GM19455 (cell line): ENCODE measurements around the gene FABP6.
"Not testable (repeated sequence)": the region's sequence is repeated elsewhere in the genome, so short reads cannot be mapped to it uniquely, and the experiment has no call there.

Source experiments
- ATAC-seq: cut with Tn5 transposase; IDR thresholded peaks from one replicate; pipeline ENCODE4 v1.9.1; 2021; ENCODE audit not compliant: unreplicated experiment

FABP6 gene

DNA sequence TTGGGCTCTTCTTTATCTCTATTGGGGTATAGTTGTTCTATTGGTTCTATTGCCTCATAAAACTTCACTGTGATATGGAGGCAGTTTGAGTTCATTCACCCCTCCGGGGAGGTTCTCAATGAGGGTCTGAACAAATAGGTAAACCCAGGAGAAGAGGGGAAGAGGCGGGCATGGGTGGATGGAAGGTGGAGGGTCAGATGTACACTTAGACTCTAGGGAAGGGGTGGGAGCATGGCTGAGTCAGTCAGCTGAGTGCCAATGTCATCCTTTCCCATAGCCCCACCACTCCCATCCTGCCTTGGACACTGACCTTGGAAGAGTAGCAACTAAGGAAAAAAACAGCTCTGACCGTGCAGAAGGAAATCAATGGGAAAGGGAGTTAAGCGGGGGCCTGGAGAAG is 9.9 kb upstream of the FABP6 start:
- ATAC-seq: no peak

DNA sequence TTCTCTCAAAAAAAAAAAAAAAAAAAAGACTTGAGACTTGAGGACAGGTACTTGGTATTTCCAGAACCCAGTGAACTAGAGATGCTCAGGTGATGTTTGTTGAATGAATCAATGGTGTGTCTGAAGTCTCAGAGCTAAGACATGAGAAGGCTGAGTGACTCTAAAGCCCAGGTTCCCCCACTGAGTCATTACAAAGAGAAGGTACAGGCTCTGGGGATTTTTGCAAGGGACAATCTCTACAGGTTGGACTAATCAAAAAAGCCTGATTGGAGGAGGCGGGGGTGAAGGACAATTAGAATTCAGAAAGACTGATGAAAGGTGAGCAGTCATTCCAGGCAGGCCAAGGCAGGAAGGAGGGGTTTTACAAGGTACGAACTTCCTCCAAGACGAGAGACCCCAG is 8.2 kb upstream of the FABP6 start:
- no peak for ATAC-seq

DNA sequence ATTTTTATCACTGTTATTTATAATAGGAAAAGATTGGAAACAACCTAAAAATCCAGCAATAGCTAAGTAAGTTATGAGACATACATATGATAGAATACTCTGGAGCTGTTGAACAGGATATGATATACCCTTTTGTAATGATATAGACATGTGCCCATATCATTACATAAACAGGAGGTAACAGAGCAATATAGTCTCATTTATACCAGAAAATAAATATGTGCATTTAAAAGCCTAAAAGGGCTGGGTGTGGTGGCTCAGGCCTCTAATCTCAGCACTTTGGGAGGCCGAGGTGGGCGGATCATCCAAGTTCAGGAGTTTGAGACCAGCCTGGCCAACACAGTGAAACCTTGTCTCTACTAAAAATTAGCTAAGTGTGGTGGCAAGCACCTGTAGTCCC is 2.3 kb upstream of the FABP6 start:
- no peak for ATAC-seq

DNA sequence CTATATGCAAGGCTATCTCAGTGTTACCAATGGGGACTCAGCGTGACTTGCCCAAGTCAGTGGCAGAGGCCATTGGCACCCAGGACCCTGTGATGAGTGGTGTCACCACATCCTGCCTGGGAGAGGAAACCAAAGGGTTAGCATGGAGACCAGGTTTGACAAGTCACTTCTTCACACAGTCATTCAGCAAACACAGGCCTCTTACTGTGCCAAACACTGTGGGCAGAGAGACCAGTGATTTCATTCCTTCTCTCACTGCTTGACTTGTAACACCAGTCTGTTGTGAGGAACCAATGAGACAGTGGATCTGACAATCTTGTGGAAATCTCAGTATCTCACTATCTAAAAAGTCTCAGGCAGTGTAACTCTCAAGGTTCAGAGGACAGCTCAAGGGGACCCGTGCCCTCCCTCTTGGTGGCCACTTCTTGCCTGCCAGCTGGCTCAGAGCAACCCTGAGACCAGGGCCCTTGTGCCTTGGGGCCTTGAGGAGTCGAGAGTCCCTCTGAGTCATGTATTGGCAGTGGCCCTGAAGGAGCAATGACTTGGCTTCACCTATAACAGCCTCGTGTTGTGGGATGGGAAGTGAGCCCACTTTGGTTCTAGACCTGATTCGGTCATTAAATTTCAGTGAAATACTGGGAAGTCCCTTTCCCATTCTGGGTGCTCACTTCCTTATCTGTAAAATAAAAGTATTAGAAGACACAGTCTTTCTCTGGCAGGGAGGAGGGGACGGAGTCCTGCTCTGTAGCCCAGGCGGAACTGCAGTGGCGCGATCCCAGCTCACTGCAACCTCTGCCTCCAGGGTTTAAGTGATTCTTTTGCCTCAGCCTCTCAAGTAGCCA is 1.6 kb downstream of the FABP6 start:
- no peak for ATAC-seq

DNA sequence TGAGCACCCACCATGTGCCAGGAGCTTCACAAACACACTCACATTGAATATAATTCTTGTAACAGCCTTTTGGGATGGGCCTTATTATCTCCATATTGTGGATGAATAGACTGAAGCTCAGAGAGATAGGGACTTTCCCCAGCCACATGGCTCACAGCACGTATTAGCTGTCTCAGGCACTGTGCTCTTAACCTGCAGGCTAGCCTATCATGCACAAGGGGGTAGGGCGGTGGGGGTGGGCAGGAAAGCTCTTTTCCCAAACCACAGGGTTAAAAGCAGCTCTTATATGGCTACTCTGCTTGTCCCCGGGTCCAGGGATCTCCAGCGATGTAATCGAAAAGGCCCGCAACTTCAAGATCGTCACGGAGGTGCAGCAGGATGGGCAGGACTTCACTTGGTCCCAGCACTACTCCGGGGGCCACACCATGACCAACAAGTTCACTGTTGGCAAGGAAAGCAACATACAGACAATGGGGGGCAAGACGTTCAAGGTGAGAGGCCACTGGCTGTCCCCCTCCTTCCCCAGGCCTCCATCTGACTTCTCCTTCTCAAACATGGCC is 2.6 kb downstream of the FABP6 start:
- no peak for ATAC-seq

DNA sequence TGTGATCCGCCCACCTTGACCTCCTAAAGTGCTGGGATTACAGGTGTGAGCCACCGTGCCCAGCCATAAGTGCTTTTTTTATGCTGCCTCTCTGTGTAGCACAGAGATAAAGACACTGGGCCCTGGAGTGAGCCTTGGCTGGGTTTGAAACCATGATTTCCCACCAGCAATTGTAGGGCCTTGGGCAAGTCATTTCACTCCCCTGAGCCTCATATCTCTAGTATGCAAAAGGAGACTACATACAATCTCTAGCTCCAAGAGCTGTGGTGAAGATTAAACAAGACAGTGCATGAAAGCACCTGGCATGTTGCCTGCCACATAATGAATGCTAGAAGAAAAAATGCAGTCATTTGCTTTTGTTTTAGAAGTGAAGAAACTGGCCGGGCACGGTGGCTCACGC is 3.9 kb downstream of the FABP6 start:
- no peak for ATAC-seq

DNA sequence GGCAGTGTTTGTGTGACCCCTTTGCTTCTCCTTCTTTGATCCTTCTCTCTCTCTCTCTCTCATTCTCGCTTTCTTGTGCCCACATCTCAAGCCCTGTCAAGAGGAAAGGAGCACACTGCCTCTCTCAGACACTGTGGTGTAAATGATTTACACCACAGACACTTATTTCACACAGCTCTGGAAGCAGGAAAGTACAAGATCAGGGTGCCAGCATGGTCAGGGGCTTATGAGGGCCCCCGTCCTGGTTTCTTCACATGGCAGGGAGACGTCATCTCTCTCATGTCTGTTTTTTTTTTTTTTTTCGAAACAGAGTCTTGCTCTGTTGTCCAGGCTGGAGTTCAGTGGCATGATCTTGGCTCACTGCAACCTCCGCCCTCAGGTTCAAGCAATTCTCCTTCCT is 6.4 kb downstream of the FABP6 start:
- no peak for ATAC-seq

DNA sequence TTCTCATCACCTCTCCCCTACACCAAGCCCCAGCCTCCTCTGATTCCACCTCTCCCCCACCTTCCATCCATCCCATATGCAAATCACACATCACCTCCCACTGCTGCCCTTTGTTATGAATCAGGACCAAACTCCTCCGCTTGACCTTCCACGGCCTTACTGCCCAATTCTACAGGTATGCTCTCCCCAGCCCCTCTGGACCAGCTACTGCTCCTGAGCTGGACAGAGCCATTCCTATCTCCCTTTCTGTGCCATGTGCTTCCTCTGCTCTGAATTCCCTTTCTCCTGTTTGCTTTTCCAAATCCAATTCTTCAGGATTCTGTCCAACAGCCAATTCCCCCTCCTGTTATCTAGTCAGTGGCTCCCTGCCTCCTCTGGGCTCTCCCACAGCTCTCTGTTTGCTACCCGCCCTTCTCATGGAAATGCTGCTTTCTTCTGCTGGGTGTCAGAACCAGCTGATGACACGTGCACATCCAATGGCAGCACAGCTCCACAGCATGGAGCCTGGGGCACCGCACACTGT is 8.3 kb downstream of the FABP6 start:
- no peak for ATAC-seq

DNA sequence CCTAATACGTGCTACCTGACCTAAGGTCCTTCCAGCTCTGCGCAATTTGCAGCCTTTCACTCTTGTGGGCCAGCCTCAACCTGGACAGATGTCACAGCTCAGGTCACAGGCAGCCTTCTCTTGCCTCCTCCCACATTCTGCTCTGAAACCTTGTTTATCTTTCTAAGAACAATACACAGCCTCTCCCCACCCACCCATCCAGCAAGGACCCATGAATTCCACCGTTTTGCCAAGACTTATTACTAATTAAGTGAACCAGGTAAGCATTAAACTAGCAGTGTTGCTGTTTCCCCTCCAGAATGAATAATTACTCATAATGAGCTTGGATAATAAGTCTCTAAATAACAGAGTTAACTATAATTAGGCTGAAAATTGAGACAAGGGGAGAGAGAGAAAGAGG is 11.0 kb downstream of the FABP6 start:
- ATAC-seq: no peak

DNA sequence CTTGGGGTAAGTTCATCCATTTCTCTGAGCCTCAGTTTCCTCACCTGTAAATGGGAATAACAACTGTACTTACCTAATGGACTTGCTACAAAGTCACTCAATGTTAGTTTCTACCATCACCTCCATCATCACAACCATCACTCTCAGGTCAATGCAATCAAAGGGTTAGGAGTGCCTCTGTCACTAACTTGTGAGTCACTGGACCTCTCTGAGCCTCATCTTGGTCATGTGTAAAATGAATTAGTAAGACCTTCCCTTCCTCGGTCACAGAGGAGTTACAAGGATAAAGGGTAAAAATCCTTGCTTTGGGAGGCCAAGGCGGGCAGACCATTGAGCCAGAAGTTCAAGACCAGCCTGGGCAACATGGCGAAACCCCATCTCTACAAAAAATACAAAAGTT is 12.8 kb downstream of the FABP6 start:
- no peak for ATAC-seq

DNA sequence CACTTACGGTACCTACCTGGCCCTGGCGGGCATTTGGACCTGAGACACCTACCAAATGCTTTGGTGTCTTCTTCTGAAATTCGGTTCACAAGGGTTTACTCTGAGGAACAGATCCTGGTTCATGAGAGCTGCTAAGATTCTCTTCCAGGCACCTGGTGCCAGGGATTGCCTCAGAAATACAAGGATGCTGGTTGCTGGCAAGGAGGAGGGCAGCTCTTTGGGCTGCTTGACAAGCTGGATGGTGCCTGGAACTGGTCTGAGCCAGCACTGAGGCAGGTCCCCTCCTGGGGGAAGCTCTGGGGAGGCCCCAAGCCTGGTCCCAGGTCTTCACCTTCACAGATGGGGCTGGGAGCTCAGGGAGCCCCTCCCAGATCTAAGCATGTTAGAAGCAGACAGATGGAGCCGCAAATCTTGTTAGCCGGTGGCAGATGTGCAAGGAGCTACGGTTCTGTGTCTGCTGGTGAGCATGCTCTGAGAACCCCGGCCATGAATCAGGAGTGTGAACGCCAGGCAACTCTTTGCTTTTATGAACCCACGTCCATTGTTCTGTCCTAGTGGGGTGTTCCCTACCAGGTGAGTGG is 16.3 kb downstream of the FABP6 start:
- no peak for ATAC-seq

DNA sequence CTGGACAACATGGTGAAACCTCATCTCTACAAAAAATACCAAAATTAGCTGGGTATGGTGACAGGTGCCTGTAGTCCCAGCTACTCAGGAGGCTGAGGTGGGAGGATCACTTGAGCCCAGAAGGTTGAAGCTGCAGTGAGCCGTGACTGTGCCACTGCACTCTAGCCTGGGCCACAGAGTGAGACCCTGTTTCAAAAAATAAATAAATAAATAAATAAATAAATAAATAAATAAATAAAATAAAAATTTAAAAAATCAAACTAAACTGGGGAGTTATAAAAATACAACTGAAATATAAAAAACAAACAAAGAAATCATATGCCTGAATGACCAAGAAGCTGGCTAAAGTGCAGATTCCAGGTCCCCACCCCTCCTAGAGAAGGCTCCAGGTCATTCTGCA is 20.3 kb downstream of the FABP6 start:
- not testable (repeated sequence) for ATAC-seq

DNA sequence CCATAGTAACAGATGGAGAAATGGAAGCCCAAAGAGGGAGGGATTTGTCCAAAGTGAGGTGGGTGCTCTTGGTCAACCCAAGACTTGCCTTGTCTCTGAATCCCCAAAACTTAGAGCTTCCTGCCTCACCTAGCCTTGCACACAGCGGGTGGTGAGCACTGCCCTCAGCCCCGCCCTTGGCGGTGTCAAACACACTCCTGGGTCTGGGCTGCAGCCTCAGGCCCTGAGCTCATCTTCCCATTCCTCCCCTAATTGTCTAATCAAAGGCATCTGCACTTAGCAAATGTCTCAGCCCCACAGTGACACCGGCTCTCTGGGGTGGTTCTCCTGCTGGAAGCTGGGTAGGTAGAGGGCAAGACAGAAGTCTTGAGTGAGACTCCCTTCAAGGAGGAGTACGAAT is 20.9 kb downstream of the FABP6 start:
- no peak for ATAC-seq

DNA sequence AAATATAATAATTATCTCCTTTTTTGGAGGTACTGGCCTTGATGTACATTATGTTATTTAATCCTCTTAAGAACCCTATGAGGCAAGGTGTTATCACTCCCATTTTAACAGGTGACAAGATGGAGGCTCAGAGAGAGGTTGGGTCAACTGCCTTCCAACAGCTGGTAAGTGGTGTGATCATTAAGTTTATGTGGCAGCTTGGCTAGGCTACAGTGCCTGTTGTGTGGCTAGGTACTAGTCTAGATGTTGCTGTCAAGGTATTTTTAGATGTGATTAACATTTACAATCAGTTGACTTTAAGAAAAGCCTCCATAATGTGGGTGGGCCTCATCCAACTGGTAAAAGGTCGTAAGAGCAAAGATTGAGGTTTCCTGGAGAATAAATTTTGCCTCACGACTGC is 21.5 kb downstream of the FABP6 start:
- no peak for ATAC-seq

DNA sequence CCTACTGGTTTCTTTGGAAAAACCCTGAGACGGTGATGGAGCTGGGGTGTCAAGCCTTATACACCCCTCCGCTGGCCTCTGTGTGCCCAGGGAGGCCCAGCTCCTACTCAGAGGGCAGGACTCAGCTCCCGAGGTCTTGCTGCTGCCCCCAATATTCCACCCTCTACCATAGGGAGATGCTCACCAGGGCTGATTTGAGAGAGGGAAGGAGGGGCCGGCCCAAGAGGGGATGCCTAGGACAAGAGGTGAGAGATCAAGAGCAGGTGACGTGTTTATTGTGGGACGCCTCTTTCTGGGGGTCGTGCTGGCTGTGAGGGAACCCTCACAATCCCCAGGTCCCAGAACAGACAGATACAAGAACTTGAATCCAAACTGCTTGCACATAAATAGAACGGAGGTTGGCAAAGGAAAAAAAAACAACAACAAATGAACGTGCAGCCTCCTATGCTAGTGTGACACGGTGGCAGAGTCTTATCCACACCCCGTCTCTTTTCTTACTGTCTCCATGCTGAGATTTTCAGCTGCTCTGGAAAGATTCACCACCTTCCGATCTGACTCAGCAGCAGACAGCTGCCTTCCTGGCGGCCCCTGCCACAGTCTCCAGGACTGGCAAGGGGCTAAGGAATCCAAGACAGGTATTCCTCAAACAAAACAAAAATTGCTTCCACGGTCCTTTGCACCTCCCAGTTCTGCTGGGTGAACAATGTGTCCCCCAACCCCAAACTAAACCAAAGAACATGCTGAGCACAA is 22.3 kb downstream of the FABP6 start:
- no peak for ATAC-seq

DNA sequence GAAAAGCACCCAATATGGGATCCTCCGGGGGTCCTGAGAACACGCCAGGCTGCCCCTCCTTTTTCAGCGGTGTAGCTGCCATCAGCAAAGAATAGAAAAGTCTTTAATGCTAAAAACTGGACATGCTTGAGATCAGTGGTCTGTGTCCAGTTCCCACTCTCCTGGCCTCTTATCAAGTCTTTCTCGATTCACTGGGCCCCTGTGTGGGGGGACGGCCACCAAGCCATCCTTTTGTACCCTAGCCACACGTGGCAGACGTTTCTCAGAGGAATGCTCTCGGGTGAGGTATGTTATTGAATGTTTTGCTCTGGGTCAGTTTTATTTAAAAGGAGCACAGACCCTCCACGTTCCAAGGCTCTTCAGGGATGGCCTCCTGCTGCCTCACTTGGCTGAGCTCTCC is 23.6 kb downstream of the FABP6 start:
- ATAC-seq: no peak

DNA sequence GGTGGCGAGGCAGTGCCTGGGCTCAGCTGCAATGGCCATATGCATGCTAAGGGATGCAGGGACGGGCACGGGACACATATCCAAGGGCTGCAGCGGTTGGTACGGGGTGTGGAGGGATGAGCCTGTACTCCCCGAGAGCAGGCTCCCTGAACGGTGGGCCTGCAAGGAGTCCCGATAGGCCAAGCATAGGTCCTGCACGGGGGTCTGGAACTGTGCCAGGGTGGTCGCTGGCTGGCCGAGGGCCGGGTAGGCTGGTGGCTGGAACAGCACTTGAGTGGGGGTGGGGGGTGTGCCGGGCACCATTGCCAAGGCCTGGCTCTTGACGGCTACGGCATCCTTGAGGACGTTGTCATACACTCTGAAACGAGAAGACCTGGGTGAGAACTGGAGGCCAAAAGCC is 24.1 kb downstream of the FABP6 start:
- no peak for ATAC-seq

DNA sequence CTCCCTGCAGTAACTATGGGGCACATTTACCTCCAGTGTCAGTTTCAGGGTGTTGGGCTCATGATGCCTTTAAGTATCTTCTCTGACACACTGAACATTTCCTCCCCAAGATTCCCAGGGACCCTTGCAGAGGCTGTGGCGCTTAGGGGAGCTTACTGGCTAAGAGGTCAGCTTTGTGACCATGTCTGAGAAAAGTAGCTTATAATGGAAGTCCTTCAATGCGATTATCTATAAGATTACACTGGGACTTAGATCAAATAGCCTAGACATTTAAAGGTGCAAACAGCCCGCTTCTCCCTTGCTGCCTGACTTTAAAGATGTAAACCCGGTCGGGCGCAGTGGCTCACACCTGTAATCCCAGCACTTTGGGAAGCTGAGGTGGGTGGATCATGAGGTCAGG is 25.4 kb downstream of the FABP6 start:
- no peak for ATAC-seq

DNA sequence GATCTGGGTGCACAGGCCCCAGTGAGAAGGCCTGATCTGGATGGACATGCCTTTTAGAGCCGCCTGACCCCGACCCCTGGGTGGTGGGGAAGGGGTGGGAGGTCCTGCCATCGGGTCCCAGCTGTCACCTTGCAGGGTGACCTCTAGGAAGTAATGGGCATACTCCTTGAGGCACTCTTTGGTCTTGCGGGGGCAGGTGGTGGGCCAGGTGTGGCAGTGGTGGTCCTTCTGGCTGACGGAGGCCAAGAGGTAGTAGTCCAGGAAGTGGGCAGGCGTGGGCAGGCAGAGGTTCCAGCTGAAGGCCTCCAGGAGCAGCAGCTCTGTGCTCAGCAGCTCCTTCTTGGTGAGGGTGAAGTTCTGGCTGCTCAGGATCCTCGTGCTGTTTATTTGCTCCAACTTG is 30.0 kb downstream of the FABP6 start:
- no peak for ATAC-seq

DNA sequence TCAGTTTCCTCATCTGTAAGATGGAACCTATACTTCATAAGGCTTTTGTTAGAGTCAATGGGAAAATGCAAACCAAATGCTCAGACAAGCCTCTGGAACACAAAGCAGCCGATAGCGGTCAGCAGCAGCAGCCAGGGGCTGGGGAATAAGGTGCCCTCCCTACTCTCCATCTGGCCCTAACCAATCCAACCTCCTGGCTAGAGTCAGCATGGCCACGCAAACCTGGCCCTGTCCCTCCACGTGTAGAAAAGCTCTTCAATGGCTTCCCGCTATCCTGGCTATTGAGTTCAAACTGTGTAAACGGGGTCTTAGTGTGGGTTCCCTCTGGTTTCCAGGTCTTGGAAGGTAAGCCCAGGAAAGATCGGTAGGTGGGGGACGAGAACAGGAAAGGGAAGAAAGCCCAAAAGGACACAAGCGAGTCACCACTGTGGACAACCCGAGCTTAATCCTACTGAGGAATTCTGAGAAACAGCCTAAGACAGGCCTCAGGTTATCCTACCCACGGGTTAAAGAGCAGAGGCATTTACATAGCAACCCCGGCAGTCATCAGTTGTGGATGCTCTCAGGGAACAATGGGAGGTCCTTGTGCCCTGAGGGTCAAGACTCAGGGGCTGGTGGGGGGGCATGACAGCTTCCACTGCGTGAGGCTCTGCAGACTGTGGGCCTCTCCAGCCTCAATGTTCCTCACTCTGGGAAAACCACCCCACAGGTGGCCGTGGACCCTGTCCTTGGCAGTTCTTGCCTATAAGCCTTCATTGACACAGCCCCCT is 30.9 kb downstream of the FABP6 start:
- no peak for ATAC-seq
